GM23338 (cell line): ENCODE measurements around the gene MACROD1. TPM values are rescaled to one million over a fixed set of nuclear protein-coding genes. Genes with fewer than 3 reads are reported as not detected.

Experiments used
- ATAC-seq: fragments of 200-7000 bp; cut with Tn5 transposase; 3 replicates; pipeline ENCODE4 v1.9.1; 2020
- DNase-seq: peaks from one replicate; pipeline ENCODE4 v3.0.0-alpha.2; 2015; ENCODE audit warnings: low spot score
- H2AFZ ChIP-seq: fragments of 200-600 bp; sonication (generic); 2 replicates; pipeline ENCODE4 v1.8.0; 2016; ENCODE audit warnings: antibody characterized with exemption, mild to moderate bottlenecking, moderate library complexity
- H3F3A ChIP-seq: fragments of 200-600 bp; sonication (generic); replicated peaks from 2 replicates; pipeline ENCODE4 v1.8.0; 2017; ENCODE audit warnings: antibody characterized with exemption, mixed run types, low read depth
- H3K27ac ChIP-seq: fragments of 200-600 bp; sonication (generic); 2 replicates; pipeline ENCODE4 v1.6.1; 2016; ENCODE audit warnings: low read depth
- H3K27me3 ChIP-seq: fragments of 200-600 bp; sonication (generic); 2 replicates; pipeline ENCODE4 v1.8.0; 2016; ENCODE audit warnings: mild to moderate bottlenecking, mixed run types, moderate library complexity; ENCODE audit not compliant: insufficient read depth
- H3K36me3 ChIP-seq: fragments of 200-600 bp; sonication (generic); 2 replicates; pipeline ENCODE4 v1.8.0; 2016; ENCODE audit warnings: mild to moderate bottlenecking; ENCODE audit not compliant: insufficient read depth
- H3K4me1 ChIP-seq: fragments of 200-600 bp; sonication (generic); 2 replicates; pipeline ENCODE4 v1.8.0; 2016; ENCODE audit warnings: mild to moderate bottlenecking, moderate library complexity; ENCODE audit not compliant: insufficient read depth
- H3K4me2 ChIP-seq: fragments of 200-600 bp; sonication (generic); 2 replicates; pipeline ENCODE4 v1.7.1; 2017; ENCODE audit warnings: mixed run types
- H3K4me3 ChIP-seq: fragments of 200-600 bp; sonication (generic); 2 replicates; pipeline ENCODE4 v1.6.1; 2016; ENCODE audit warnings: mixed run types
- H3K79me2 ChIP-seq: fragments of 200-600 bp; sonication (generic); replicated peaks from 2 replicates; pipeline ENCODE4 v1.8.0; 2017; ENCODE audit warnings: mild to moderate bottlenecking; ENCODE audit not compliant: insufficient read depth
- H3K9me2 ChIP-seq: fragments of 200-600 bp; sonication (generic); 2 replicates; pipeline ENCODE4 v1.8.0; 2017; ENCODE audit not compliant: insufficient read depth
- H4K20me1 ChIP-seq: fragments of 200-600 bp; sonication (generic); replicated peaks from 2 replicates; pipeline ENCODE4 v1.8.0; 2017; ENCODE audit warnings: mild to moderate bottlenecking; ENCODE audit not compliant: insufficient read depth
- H3K27ac Mint-ChIP-seq: 2 replicates; pipeline ENCODE4 v1.8.0; 2020; ENCODE audit warnings: inconsistent platforms, mild to moderate bottlenecking, moderate library complexity, mixed read lengths
- H3K27me3 Mint-ChIP-seq: 3 replicates; pipeline ENCODE4 v1.8.0; 2022; ENCODE audit warnings: low read depth, mild to moderate bottlenecking, moderate library complexity, mixed read lengths, inconsistent platforms; ENCODE audit not compliant: insufficient read depth, poor library complexity
- H3K36me3 Mint-ChIP-seq: 3 replicates; pipeline ENCODE4 v1.8.0; 2021; ENCODE audit warnings: low read depth, mild to moderate bottlenecking, inconsistent platforms, moderate library complexity, mixed read lengths
- H3K4me1 Mint-ChIP-seq: 3 replicates; pipeline ENCODE4 v1.8.0; 2020; ENCODE audit warnings: mild to moderate bottlenecking, inconsistent platforms, mixed read lengths
- H3K4me3 Mint-ChIP-seq: 3 replicates; pipeline ENCODE4 v1.8.0; 2021; ENCODE audit warnings: moderate library complexity, mild to moderate bottlenecking, inconsistent platforms, mixed read lengths
- H3K9me3 Mint-ChIP-seq: 3 replicates; pipeline ENCODE4 v1.8.0; 2020; ENCODE audit warnings: moderate library complexity, mild to moderate bottlenecking, inconsistent platforms, mixed read lengths
- CREB1 ChIP-seq: fragments of 250-450 bp; sonication (Bioruptor Pico); IDR thresholded peaks from 2 replicates; pipeline ENCODE4 v1.5.0; 2020; ENCODE audit warnings: low read depth, mild to moderate bottlenecking, moderate library complexity
- CTCF ChIP-seq, 2 experiments: fragments of 200-600 bp in 1 of 2; sonication (generic) in 1 of 2; conservative IDR thresholded peaks; 2 replicates each; pipeline versions ENCODE4 v1.5.1 to v1.6.1; 2016 to 2017; ENCODE audit warnings: antibody characterized with exemption in 2 of 2, low read depth in 2 of 2, mild to moderate bottlenecking in 2 of 2, moderate library complexity in 1 of 2
- ETS1 ChIP-seq: IDR thresholded peaks from 2 replicates; pipeline ENCODE4 v1.6.1; 2016; ENCODE audit warnings: antibody characterized with exemption
- EZH2 ChIP-seq: fragments of 200-600 bp; sonication (generic); IDR thresholded peaks from one replicate; pipeline ENCODE4 v1.8.0; 2017; ENCODE audit warnings: antibody characterized with exemption, mild to moderate bottlenecking, low read depth; ENCODE audit not compliant: unreplicated experiment
- JUNB ChIP-seq: IDR thresholded peaks from one replicate; pipeline ENCODE4 v1.6.1; 2016; ENCODE audit warnings: antibody characterized with exemption; ENCODE audit not compliant: unreplicated experiment
- NANOG ChIP-seq: IDR thresholded peaks from 2 replicates; pipeline ENCODE4 v1.6.1; 2016; ENCODE audit warnings: antibody characterized with exemption, borderline replicate concordance
- POLR2AphosphoS5 ChIP-seq: IDR thresholded peaks from 2 replicates; pipeline ENCODE4 v1.6.1; 2016; ENCODE audit warnings: antibody characterized with exemption, low read depth
- REST ChIP-seq: IDR thresholded peaks from one replicate; pipeline ENCODE4 v1.6.1; 2018; ENCODE audit warnings: antibody characterized with exemption; ENCODE audit not compliant: unreplicated experiment
- STAT1 ChIP-seq: IDR thresholded peaks from one replicate; pipeline ENCODE4 v1.6.1; 2016; ENCODE audit warnings: antibody characterized with exemption; ENCODE audit not compliant: unreplicated experiment
- ZNF331 ChIP-seq: fragments of 250-450 bp; sonication (Bioruptor Pico); IDR thresholded peaks from 2 replicates; pipeline ENCODE4 v1.5.0; 2020; ENCODE audit warnings: low read depth, mild to moderate bottlenecking, moderate library complexity
- polyA plus RNA-seq: library from polyadenylated mRNA; unstranded; fragments of >200 nt; fragmentation: Nextera tagmentation; extraction: Ambion mirVana; gene quantifications from 2 replicates; pipeline ENCODE4 v1.2.1, GENCODE V29; 2016
- total RNA-seq: library from RNA; depleted of rRNA; stranded (reverse); fragments of >200 nt; shearing (Covaris generic); gene quantifications from 2 replicates; pipeline ENCODE4 v1.2.3, GENCODE V29; 2014
- TF ChIP-seq, protein P1 (sequence below): fragments of 250-450 bp; sonication (Bioruptor Pico); IDR thresholded peaks from 2 replicates; pipeline ENCODE4 v1.5.0; 2020; ENCODE audit warnings: mild to moderate bottlenecking, moderate library complexity

Gene MACROD1
- total and polyA plus RNA-seq, 2 experiments from 2014 or later: 33.0 to 51.6 TPM

- TF ChIP-seq REST: no peak
- no peak for TF ChIP-seq EZH2
- no peak for TF ChIP-seq JUNB
- no peak for TF ChIP-seq CREB1 (CRISPR knock-in tag)
- no peak for TF ChIP-seq CTCF (conservative IDR thresholded peaks at IDR 0.05; ENCODE audit: low read depth in 2 of 2)
- no peak for TF ChIP-seq ZNF331 (CRISPR knock-in tag)
- no peak for TF ChIP-seq ETS1
- no peak for TF ChIP-seq NANOG
- no peak for TF ChIP-seq POLR2AphosphoS5
- TF ChIP-seq STAT1: no peak
Measured at GRCh38 chr11:64178203-64178602, 12.3 kb upstream of the MACROD1 start (continued).

GRCh38 chr11:64176751-64177150, 10.8 kb upstream of the MACROD1 start:
- Histone ChIP-seq H2AFZ (no peak overlapping the region), H3K36me3 (no peaks in the 10 kb centered on the region), H3K79me2 (no peaks in the 10 kb centered on the region), H3K27ac (no peak overlapping the region), H3K4me2 (no peak overlapping the region), H3K4me1 (peaks cover 7% of the 10 kb centered on the region; the same call in 1 of the 2 replicates), H3K4me3 (no peak overlapping the region), H3F3A (0 out of 2 replicates have a peak, but pooled peaks cover under 1% of the 10 kb centered on the region), H3K9me2 (no peaks in the 10 kb centered on the region), H4K20me1 (peaks cover 5% of the 10 kb centered on the region; the same call in 1 of the 2 replicates), H3K27me3 (no peaks in the 10 kb centered on the region)
- no peak overlapping the region for H3K27ac Mint-ChIP-seq
- H3K9me3 Mint-ChIP-seq: peaks cover 14% of the 10 kb centered on the region
- H3K36me3 Mint-ChIP-seq: peaks cover 32% of the 10 kb centered on the region
- no peak overlapping the region for H3K4me3 Mint-ChIP-seq
- peaks cover 21% of the 10 kb centered on the region for H3K27me3 Mint-ChIP-seq
- ATAC-seq: no peak
- no peak for DNase-seq
- H3K4me1 Mint-ChIP-seq: peaks cover 14% of the 10 kb centered on the region
- TF ChIP-seq, protein P1, sequence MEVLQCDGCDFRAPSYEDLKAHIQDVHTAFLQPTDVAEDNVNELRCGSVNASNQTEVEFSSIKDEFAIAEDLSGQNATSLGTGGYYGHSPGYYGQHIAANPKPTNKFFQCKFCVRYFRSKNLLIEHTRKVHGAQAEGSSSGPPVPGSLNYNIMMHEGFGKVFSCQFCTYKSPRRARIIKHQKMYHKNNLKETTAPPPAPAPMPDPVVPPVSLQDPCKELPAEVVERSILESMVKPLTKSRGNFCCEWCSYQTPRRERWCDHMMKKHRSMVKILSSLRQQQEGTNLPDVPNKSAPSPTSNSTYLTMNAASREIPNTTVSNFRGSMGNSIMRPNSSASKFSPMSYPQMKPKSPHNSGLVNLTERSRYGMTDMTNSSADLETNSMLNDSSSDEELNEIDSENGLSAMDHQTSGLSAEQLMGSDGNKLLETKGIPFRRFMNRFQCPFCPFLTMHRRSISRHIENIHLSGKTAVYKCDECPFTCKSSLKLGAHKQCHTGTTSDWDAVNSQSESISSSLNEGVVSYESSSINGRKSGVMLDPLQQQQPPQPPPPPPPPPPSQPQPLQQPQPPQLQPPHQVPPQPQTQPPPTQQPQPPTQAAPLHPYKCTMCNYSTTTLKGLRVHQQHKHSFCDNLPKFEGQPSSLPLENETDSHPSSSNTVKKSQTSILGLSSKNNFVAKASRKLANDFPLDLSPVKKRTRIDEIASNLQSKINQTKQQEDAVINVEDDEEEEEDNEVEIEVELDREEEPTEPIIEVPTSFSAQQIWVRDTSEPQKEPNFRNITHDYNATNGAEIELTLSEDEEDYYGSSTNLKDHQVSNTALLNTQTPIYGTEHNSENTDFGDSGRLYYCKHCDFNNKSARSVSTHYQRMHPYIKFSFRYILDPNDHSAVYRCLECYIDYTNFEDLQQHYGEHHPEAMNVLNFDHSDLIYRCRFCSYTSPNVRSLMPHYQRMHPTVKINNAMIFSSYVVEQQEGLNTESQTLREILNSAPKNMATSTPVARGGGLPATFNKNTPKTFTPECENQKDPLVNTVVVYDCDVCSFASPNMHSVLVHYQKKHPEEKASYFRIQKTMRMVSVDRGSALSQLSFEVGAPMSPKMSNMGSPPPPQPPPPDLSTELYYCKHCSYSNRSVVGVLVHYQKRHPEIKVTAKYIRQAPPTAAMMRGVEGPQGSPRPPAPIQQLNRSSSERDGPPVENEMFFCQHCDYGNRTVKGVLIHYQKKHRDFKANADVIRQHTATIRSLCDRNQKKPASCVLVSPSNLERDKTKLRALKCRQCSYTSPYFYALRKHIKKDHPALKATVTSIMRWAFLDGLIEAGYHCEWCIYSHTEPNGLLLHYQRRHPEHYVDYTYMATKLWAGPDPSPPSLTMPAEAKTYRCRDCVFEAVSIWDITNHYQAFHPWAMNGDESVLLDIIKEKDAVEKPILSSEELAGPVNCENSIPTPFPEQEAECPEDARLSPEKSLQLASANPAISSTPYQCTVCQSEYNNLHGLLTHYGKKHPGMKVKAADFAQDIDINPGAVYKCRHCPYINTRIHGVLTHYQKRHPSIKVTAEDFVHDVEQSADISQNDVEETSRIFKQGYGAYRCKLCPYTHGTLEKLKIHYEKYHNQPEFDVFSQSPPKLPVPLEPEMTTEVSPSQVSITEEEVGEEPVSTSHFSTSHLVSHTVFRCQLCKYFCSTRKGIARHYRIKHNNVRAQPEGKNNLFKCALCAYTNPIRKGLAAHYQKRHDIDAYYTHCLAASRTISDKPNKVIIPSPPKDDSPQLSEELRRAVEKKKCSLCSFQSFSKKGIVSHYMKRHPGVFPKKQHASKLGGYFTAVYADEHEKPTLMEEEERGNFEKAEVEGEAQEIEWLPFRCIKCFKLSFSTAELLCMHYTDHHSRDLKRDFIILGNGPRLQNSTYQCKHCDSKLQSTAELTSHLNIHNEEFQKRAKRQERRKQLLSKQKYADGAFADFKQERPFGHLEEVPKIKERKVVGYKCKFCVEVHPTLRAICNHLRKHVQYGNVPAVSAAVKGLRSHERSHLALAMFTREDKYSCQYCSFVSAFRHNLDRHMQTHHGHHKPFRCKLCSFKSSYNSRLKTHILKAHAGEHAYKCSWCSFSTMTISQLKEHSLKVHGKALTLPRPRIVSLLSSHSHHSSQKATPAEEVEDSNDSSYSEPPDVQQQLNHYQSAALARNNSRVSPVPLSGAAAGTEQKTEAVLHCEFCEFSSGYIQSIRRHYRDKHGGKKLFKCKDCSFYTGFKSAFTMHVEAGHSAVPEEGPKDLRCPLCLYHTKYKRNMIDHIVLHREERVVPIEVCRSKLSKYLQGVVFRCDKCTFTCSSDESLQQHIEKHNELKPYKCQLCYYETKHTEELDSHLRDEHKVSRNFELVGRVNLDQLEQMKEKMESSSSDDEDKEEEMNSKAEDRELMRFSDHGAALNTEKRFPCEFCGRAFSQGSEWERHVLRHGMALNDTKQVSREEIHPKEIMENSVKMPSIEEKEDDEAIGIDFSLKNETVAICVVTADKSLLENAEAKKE (CRISPR knock-in tag): no peak
- TF ChIP-seq CREB1 (CRISPR knock-in tag): no peak
- TF ChIP-seq JUNB: no peak
